Endothelial cell of umbilical vein (primary cell): ENCODE measurements around the gene CERS6. TPM values are rescaled to one million over a fixed set of nuclear protein-coding genes. Genes with fewer than 3 reads are reported as not detected.

ENCODE experiments used
- BruUV-seq: library from RNA; stranded (reverse); fragments of 400-500 nt; replicated peaks from 2 replicates; lab custom pipeline; 2021; lab: Mats Ljungman, UMichigan
- CTCF ChIA-PET: fragments of 300-600, 350-600 bp; sonication (Branson Sonifier 250); formaldehyde crosslinking; loops from one replicate; lab custom pipeline; 2021; ENCODE audit warnings: antibody characterized with exemption, inconsistent platforms; lab: Charles Lee
- POLR2A ChIA-PET: fragments of 300-600, 350-600 bp; sonication (Branson Sonifier 250); formaldehyde crosslinking; loops from one replicate; lab custom pipeline; 2021; ENCODE audit warnings: antibody characterized with exemption, inconsistent platforms; lab: Charles Lee
- DNase-seq: peaks from one replicate; pipeline ENCODE4 v3.0.0-alpha.2; 2011; ENCODE audit warnings: low read depth, low spot score
- FAIRE-seq: peaks from 2 replicates; lab custom pipeline; 2011; peaks lifted over from hg19 to GRCh38; lab: Jason Lieb, UNC
- H2AFZ ChIP-seq: 2 replicates; pipeline ENCODE4 v1.6.0; 2012; ENCODE audit warnings: low read depth, low read length, control low read depth, inconsistent platforms
- H3K27ac ChIP-seq: 2 replicates; pipeline ENCODE4 v1.5.1; 2011; ENCODE audit warnings: low read depth, mild to moderate bottlenecking, control low read depth, low read length, moderate library complexity; ENCODE audit not compliant: insufficient read depth
- H3K27me3 ChIP-seq, 2 experiments: 2 replicates each; pipeline versions ENCODE4 v1.6.0 to v1.6.1; 2011; ENCODE audit warnings: low read length in 2 of 2, mixed read lengths in 1 of 2; ENCODE audit not compliant: control insufficient read depth in 2 of 2, insufficient read depth in 2 of 2
- H3K36me3 ChIP-seq, 2 experiments: 2 replicates in 1 of 2; 3 replicates in 1 of 2; pipeline ENCODE4 v1.5.1; 2011; ENCODE audit warnings: low read length in 2 of 2, mild to moderate bottlenecking in 1 of 2, moderate library complexity in 1 of 2; ENCODE audit not compliant: control insufficient read depth in 2 of 2, insufficient read depth in 2 of 2; ENCODE audit errors: extremely low read depth in 1 of 2
- H3K4me1 ChIP-seq: 3 replicates; pipeline ENCODE4 v1.5.1; 2011; ENCODE audit warnings: mild to moderate bottlenecking, low read length; ENCODE audit not compliant: control insufficient read depth, insufficient read depth; ENCODE audit errors: extremely low read depth
- H3K4me2 ChIP-seq: 2 replicates; pipeline ENCODE4 v1.6.1; 2011; ENCODE audit warnings: low read length, control low read depth, mixed read lengths; ENCODE audit not compliant: insufficient read depth
- H3K4me3 ChIP-seq, 3 experiments: fragments of 200-600 bp in 1 of 3; sonication (generic), shearing (Covaris generic) in 1 of 3; replicated peaks in 1 of 3; 2 replicates each; pipeline ENCODE4 v1.5.1; 2011 to 2016; ENCODE audit warnings: control low read depth in 3 of 3, low read length in 3 of 3, mild to moderate bottlenecking in 2 of 3, inconsistent platforms in 1 of 3, low read depth in 1 of 3, moderate library complexity in 1 of 3; ENCODE audit not compliant: insufficient read depth in 1 of 3
- H3K79me2 ChIP-seq: 2 replicates; pipeline ENCODE4 v1.6.0; 2012; ENCODE audit warnings: low read length, inconsistent platforms; ENCODE audit not compliant: control insufficient read depth, insufficient read depth
- H3K9ac ChIP-seq: replicated peaks from 2 replicates; pipeline ENCODE3; 2011; ENCODE audit warnings: low read length, control low read depth; ENCODE audit not compliant: insufficient read depth; ENCODE audit errors: extremely low read depth
- H3K9me1 ChIP-seq: replicated peaks from 3 replicates; pipeline ENCODE4 v1.6.0; 2011; ENCODE audit warnings: mild to moderate bottlenecking, low read length; ENCODE audit not compliant: control insufficient read depth, insufficient read depth; ENCODE audit errors: extremely low read depth
- H3K9me3 ChIP-seq: replicated peaks from 2 replicates; pipeline ENCODE4 v1.5.1; 2012; ENCODE audit warnings: low read length, inconsistent platforms; ENCODE audit not compliant: control insufficient read depth, insufficient read depth
- H4K20me1 ChIP-seq: replicated peaks from 2 replicates; pipeline ENCODE3; 2011; ENCODE audit warnings: mild to moderate bottlenecking, low read length; ENCODE audit not compliant: control insufficient read depth, insufficient read depth; ENCODE audit errors: extremely low read depth
- EZH2 ChIP-seq: IDR thresholded peaks from 2 replicates; pipeline ENCODE4 v1.6.1; 2012; ENCODE audit warnings: borderline replicate concordance, low read depth, mild to moderate bottlenecking, moderate library complexity, low read length, inconsistent platforms; ENCODE audit not compliant: severe bottlenecking
- FOS ChIP-seq: IDR thresholded peaks from 2 replicates; pipeline ENCODE4 v1.6.1; 2011; ENCODE audit warnings: mild to moderate bottlenecking, low read length, moderate library complexity, borderline replicate concordance; ENCODE audit not compliant: insufficient read depth
- JUN ChIP-seq: IDR thresholded peaks from 2 replicates; pipeline ENCODE4 v1.6.1; 2011; ENCODE audit warnings: borderline replicate concordance, low read depth; ENCODE audit not compliant: insufficient read length, insufficient read depth
- MAX ChIP-seq: IDR thresholded peaks from 2 replicates; pipeline ENCODE4 v1.6.1; 2011; ENCODE audit not compliant: insufficient read depth, insufficient read length
- POLR2AphosphoS5 ChIP-seq: IDR thresholded peaks from 2 replicates; pipeline ENCODE4 v1.6.1; 2012; ENCODE audit warnings: low read depth, mild to moderate bottlenecking, control low read depth, low read length, moderate library complexity; ENCODE audit not compliant: insufficient read depth
- dilution Hi-C: fragments of 300-500 bp; cut with MboI; formaldehyde crosslinking; loops from one replicate; pipeline ENCODE4 v1.15.0; 2019; ENCODE audit warnings: low sequenced_read_pairs; ENCODE audit not compliant: extremely low pct_ligation_motif_present
- intact Hi-C: fragments of 100-400 bp; cut with micrococcal nuclease; formaldehyde crosslinking; loops from one replicate; pipeline ENCODE4 v1.10.0; 2022
- polyA plus RNA-seq, 4 experiments: library from polyadenylated mRNA; depleted of rRNA in 3 of 4; stranded (reverse) in 3 of 4; unstranded in 1 of 4; fragments of >200 nt; gene quantifications; 2 replicates each; pipeline versions ENCODE4 v1.2.1 to v1.2.3, GENCODE V29; 2011 to 2012; ENCODE audit warnings: missing spikeins in 1 of 4
- total RNA-seq: library from RNA; stranded (reverse); gene quantifications from 2 replicates; pipeline ENCODE4 v1.2.3, GENCODE V29; 2021

CERS6 gene
- total and polyA plus RNA-seq, 2 donors (not counting 3 experiments of a cell fraction or from before 2014, with no cell fraction given): 2.7 to 11.7 TPM

DNA sequence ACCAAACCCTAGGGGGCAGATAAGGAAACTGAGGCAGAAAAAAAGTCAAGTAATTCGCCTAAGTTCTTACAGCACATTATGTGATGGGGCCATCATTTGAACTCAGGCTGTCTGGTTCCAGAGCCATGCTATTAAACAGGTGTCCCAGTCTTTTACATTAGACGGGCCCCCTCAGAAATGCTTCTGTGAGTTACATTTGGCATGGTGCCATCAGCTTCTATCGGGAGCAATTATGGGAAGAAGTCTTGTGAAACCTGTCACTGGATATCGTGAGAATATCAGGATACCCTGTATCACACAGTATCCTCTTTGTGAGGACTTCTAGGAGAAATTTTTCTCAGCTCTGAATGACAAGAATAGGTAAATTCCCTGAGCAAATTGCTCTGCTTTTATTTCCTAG lies 202.6 kb downstream of the CERS6 start:
- dilution Hi-C loops: no loop called here
- CTCF ChIA-PET: no interaction called here

GRCh38 chr2:168660870-168661862 lies 205.1 kb downstream of the CERS6 start:
- dilution Hi-C loops (no loop called here), intact Hi-C loops (no loop called here)
- Histone ChIP-seq H3K4me3 (no peak overlapping the region), H3K9me3 (no peaks in the 10 kb centered on the region), H2AFZ (no peak overlapping the region), H3K36me3 (no peaks in the 10 kb centered on the region), H3K27ac (no peak overlapping the region), H3K9me1 (no peaks in the 10 kb centered on the region), H4K20me1 (no peaks in the 10 kb centered on the region), H3K4me1 (no peaks in the 10 kb centered on the region), H3K9ac (no peak overlapping the region), H3K79me2 (no peaks in the 10 kb centered on the region), H3K4me2 (no peak overlapping the region), H3K27me3 (no peaks in the 10 kb centered on the region)
- CTCF ChIA-PET: interaction anchor here (0.9 kb wide), 1 partner anchor 9 kb away, joined by 3 read pairs; no protein-coding TSS in a partner anchor
- no TSS peak for BruUV-seq
- FAIRE-seq (no peak), DNase-seq (no peak)
- no peak for TF ChIP-seq MAX
- POLR2A ChIA-PET: no interaction called here

More for the DNA sequence above, 202.6 kb downstream of the CERS6 start:
- H3K9me1 ChIP-seq: no peaks in the 10 kb centered on the region
- POLR2A ChIA-PET: no interaction called here
- DNase-seq (no peak), FAIRE-seq (no peak)
- intact Hi-C loops: no loop called here
- no peaks in the 10 kb centered on the region for H3K4me1 ChIP-seq
- no peak overlapping the region for H3K4me3 ChIP-seq
- H3K79me2 ChIP-seq: no peaks in the 10 kb centered on the region
- no peak overlapping the region for H3K27ac ChIP-seq
- no peak overlapping the region for H3K9ac ChIP-seq
- no peak overlapping the region for H3K4me2 ChIP-seq
- TF ChIP-seq FOS (no peak), POLR2AphosphoS5 (no peak), EZH2 (no peak), JUN (no peak)
- BruUV-seq: no TSS peak
- no peak overlapping the region for H2AFZ ChIP-seq
- no peaks in the 10 kb centered on the region for H3K27me3 ChIP-seq
- H3K9me3 ChIP-seq: no peaks in the 10 kb centered on the region
- H3K36me3 ChIP-seq: no peaks in the 10 kb centered on the region
- no peaks in the 10 kb centered on the region for H4K20me1 ChIP-seq
